Measurements from ENCODE around the gene KDM2B. TPM values are rescaled to one million over a fixed set of nuclear protein-coding genes. Genes with fewer than 3 reads are reported as not detected.

Gene KDM2B
- total and polyA plus RNA-seq, 11 donors, result 7.3 to 24.7 (median 10.3) TPM

DNA sequence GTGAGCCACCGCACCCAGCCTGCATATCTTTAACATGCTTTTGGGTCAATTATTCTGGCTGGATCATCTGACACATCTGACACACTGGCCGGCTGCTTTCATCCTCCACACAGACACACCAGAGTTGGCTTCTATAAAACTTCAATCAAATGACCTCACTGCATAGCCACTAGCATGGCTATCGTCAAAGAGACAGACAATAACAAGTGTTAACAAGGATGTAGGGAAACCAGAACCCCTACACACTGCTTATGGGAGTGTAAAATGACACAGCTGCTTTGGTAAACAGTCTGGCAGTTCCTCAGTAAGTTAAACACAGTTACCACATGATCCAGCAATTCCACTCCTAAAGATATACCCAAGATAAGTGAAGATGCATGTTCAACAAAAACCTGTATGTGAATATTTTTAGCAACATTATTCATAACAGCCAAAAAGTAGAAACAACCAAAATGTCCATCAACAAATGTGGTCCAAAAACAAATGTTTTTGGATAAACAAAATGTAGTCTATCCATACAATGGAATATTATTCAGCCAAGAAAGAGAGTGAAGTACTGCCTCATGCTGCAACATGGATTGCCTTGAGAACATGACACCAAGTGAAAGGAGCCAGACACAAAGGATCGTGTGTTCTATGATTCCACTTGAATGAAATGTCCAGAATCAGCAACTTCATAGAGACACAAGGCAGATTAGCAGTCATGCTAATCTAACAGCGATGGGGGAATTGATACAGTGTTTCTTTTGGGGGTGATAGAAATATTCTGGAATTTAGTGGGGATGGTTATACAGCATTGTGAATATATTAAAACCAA is 10.1 kb downstream of the KDM2B start:
- ATAC-seq, result no peak
- H3K4me3 ChIP-seq, result no peak overlapping the region
- peak overlapping the region in 1 of 12 donors; percentile 63 for H3K27ac ChIP-seq
- no peaks in the 10 kb centered on the region for H3K9me3 ChIP-seq
- no peaks in the 10 kb centered on the region for H3K27me3 ChIP-seq
- peaks cover 0 to 42% (median 24%) of the 10 kb centered on the region in 9 donors for H3K36me3 ChIP-seq
- WGBS, 4 donors, result 79 to 84% (median 81%) methylated on average over 5 of the region's 5 CpGs
- no peak for DNase-seq
- H3K4me1 ChIP-seq, result peaks cover 0 to 25% (median 15%) of the 10 kb centered on the region in 12 donors
- intact Hi-C loops (cut with DNase I), result no loop called here
- TF ChIP-seq POLR2A (IDR thresholded peaks at IDR 0.05), result no peak
- TF ChIP-seq, protein P1, sequence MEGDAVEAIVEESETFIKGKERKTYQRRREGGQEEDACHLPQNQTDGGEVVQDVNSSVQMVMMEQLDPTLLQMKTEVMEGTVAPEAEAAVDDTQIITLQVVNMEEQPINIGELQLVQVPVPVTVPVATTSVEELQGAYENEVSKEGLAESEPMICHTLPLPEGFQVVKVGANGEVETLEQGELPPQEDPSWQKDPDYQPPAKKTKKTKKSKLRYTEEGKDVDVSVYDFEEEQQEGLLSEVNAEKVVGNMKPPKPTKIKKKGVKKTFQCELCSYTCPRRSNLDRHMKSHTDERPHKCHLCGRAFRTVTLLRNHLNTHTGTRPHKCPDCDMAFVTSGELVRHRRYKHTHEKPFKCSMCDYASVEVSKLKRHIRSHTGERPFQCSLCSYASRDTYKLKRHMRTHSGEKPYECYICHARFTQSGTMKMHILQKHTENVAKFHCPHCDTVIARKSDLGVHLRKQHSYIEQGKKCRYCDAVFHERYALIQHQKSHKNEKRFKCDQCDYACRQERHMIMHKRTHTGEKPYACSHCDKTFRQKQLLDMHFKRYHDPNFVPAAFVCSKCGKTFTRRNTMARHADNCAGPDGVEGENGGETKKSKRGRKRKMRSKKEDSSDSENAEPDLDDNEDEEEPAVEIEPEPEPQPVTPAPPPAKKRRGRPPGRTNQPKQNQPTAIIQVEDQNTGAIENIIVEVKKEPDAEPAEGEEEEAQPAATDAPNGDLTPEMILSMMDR (IDR thresholded peaks at IDR 0.05), result no peak

DNA sequence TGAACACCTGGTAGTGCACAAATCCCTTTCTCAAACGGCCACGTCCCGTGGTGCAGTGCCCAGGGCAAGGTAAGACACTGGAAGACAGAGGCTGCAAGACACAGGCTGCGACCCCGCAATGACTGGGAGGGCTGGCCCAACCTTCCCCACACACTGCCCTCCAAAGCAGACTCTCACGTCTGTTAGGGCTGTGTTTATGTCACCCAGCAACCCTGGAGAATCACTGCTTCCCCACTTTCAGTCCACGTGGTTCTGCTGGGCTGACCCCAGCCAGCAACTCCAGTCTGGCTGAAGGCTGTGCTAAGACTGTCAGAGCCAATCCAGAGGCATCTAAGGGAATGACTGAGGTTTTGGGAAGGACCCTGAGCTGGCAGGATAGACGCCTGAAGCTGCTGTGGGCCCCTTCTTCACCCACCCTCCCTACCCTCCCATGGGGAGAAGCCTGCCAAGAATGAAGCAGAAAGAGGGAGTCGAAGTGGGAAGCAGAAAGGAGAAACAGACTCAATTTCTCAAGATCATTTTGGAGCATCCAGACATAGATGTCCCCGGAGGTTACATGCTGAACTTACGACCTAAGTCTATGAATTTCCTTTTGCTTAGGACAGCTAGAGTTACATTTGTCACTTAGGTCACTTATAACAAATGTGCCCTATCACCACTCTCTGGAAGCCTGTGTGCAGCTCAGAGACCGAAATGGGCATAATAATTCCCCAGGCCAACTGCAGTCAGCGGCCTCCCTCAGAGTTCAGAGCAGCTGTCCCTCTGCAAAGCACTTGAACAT is 11.7 kb downstream of the KDM2B start:
- peaks cover 0 to 25% (median 15%) of the 10 kb centered on the region in 12 donors for H3K4me1 ChIP-seq
- H3K4me3 ChIP-seq, result peak overlapping the region in 1 of 12 donors; percentile 4
- H3K27ac ChIP-seq, result peak overlapping the region in 9 of 12 donors; percentile 6 to 63 (median 29)
- no peaks in the 10 kb centered on the region for H3K9me3 ChIP-seq
- WGBS, 4 donors, result 32 to 50% (median 39%) methylated on average over 13 of the region's 13 CpGs
- no peaks in the 10 kb centered on the region for H3K27me3 ChIP-seq
- intact Hi-C loops (cut with DNase I), result loop anchor here in 1 of 10 donors (5.0 kb wide), 1 partner anchor 53 kb away; no protein-coding TSS in a partner anchor
- H3K36me3 ChIP-seq, result peaks cover 0 to 27% (median 11%) of the 10 kb centered on the region in 9 donors
- peak in 4 of 5 donors; percentile 44 to 65 (median 58) for DNase-seq
- no peak for TF ChIP-seq POLR2A (IDR thresholded peaks at IDR 0.05)
- TF ChIP-seq, protein P1 (IDR thresholded peaks at IDR 0.05), result no peak
- ATAC-seq, result peak; percentile 89 to 96 (median 95)

DNA sequence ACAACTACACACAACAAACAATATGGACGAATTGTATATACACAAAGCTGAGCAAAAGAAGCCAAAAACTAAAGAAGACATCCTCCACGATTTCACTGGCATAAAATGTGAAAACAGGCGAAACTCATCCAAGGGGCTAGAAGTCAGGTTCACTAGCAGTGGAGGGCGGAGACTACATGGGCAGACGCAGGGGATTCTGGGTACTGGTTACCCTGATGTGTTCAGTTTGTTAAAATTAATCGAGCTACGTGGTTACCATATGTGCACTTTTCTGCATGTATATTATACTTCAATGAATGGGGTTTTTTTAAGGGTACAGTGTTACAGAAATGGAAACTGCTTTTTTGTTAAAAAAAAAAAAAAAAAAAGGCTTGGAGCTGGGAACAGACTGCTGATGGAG is 12.3 kb downstream of the KDM2B start:
- WGBS, 4 donors, result 81 to 87% (median 84%) methylated on average over 7 of the region's 7 CpGs
- Histone ChIP-seq H3K27me3 (no peaks in the 10 kb centered on the region), H3K4me1 (peaks cover 0 to 25% (median 15%) of the 10 kb centered on the region in 12 donors), H3K9me3 (no peaks in the 10 kb centered on the region), H3K36me3 (peaks cover 0 to 21% (median 7%) of the 10 kb centered on the region in 9 donors), H3K27ac (peak overlapping the region in 5 of 12 donors; percentile 6 to 63 (median 46)), H3K4me3 (peak overlapping the region in 1 of 12 donors; percentile 4)
- peak in 1 of 4 donors; percentile 19 for ATAC-seq
- intact Hi-C loops (cut with DNase I), result loop anchor here in 1 of 10 donors (5.0 kb wide), 1 partner anchor 54 kb away; no protein-coding TSS in a partner anchor
- TF ChIP-seq POLR2A (IDR thresholded peaks at IDR 0.05), result no peak
- TF ChIP-seq, protein P1 (IDR thresholded peaks at IDR 0.05), result no peak
- no peak for DNase-seq
